Measurements from ENCODE around the gene WTAP.

DNA sequence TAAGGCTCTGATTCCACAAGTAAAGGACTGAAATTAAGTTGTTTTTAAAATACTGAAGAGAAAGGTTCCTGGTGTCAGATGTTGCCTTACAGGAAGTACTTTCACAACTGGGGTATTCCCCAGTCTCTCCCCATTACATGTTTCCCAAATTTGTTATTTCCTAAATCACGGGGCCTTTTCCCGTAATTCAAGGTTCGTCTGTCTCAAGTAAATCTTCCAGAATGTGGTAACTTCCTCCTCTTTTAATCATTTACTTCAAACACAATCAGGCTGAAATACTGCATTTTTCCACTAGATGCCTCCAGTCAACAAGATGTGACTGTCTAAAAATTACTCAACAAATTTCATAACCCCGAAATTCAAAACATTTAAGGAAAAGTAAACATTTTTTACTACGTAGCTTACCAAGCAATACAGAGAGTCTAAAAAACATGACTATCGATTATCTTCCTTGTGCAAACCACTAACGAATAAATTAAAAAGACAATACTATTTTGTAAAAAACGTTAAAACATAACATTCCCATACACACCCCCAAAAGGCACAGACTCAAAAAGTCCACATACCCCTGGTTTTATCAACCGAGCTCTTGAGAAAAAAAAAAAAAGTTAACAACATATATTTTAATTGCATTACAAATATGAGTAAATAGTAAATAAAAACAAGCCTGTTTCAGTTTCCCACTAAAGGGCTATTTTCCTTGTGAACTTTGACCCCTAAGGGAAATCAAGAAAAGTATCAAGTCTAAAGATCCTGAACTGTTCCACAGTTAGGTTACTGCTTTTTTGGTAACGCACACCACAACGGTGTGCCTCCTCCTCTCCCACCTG, 36.0 kb upstream of the WTAP start:
- TF ChIP-seq, protein P1, sequence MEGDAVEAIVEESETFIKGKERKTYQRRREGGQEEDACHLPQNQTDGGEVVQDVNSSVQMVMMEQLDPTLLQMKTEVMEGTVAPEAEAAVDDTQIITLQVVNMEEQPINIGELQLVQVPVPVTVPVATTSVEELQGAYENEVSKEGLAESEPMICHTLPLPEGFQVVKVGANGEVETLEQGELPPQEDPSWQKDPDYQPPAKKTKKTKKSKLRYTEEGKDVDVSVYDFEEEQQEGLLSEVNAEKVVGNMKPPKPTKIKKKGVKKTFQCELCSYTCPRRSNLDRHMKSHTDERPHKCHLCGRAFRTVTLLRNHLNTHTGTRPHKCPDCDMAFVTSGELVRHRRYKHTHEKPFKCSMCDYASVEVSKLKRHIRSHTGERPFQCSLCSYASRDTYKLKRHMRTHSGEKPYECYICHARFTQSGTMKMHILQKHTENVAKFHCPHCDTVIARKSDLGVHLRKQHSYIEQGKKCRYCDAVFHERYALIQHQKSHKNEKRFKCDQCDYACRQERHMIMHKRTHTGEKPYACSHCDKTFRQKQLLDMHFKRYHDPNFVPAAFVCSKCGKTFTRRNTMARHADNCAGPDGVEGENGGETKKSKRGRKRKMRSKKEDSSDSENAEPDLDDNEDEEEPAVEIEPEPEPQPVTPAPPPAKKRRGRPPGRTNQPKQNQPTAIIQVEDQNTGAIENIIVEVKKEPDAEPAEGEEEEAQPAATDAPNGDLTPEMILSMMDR (IDR thresholded peaks at IDR 0.05) = peak; percentile 40 to 94 (median 77)
- TF ChIP-seq POLR2A (IDR thresholded peaks at IDR 0.05) = no peak

Data from thyroid gland (tissue), 4 donors.